Smooth muscle cell (in vitro differentiated cells): ENCODE results near the gene GARS1. TPM values are rescaled to one million over a fixed set of nuclear protein-coding genes. Genes with fewer than 3 reads are reported as not detected.

Experiments used
- DNase-seq: peaks from one replicate; lab custom pipeline; 2025; ENCODE audit not compliant: unreplicated experiment; lab: John Stamatoyannopoulos, UW
- H2AFZ ChIP-seq: fragments of 200-600 bp; sonication (generic); 2 replicates; pipeline ENCODE4 v1.6.0; 2016; ENCODE audit warnings: antibody characterized with exemption, low read depth, mild to moderate bottlenecking
- H3F3A ChIP-seq: fragments of 200-600 bp; sonication (generic); 2 replicates; pipeline ENCODE4 v1.6.0; 2017; ENCODE audit warnings: antibody characterized with exemption, low read depth
- H3K27ac ChIP-seq: fragments of 200-600 bp; sonication (generic); 2 replicates; pipeline ENCODE4 v1.5.1; 2016; ENCODE audit warnings: low read depth, mild to moderate bottlenecking
- H3K27me3 ChIP-seq: fragments of 200-600 bp; sonication (generic); 2 replicates; pipeline ENCODE4 v1.6.1; 2016; ENCODE audit warnings: low read depth, mild to moderate bottlenecking
- H3K36me3 ChIP-seq: fragments of 200-600 bp; sonication (generic); 2 replicates; pipeline ENCODE4 v1.5.1; 2016; ENCODE audit warnings: low read depth
- H3K4me1 ChIP-seq: fragments of 200-600 bp; sonication (generic); 2 replicates; pipeline ENCODE4 v1.5.1; 2016; ENCODE audit warnings: low read depth
- H3K4me2 ChIP-seq: fragments of 200-600 bp; sonication (generic); 2 replicates; pipeline ENCODE4 v1.6.0; 2016; ENCODE audit warnings: mild to moderate bottlenecking
- H3K4me3 ChIP-seq: fragments of 200-600 bp; sonication (generic); 2 replicates; pipeline ENCODE4 v1.5.1; 2016; ENCODE audit warnings: mild to moderate bottlenecking
- H3K79me2 ChIP-seq: fragments of 200-600 bp; sonication (generic); 2 replicates; pipeline ENCODE4 v1.6.0; 2016; ENCODE audit warnings: low read depth, mild to moderate bottlenecking
- H3K9ac ChIP-seq: fragments of 200-600 bp; sonication (generic); 2 replicates; pipeline ENCODE4 v1.6.0; 2016; ENCODE audit warnings: low read depth
- H3K9me3 ChIP-seq: fragments of 200-600 bp; sonication (generic); replicated peaks from 2 replicates; pipeline ENCODE4 v1.5.1; 2016; ENCODE audit warnings: low read depth
- H4K20me1 ChIP-seq: fragments of 200-600 bp; sonication (generic); 2 replicates; pipeline ENCODE4 v1.6.0; 2016; ENCODE audit warnings: low read depth
- CTCF ChIP-seq: fragments of 200-600 bp; sonication (generic); IDR thresholded peaks from 2 replicates; pipeline ENCODE4 v1.5.1; 2017; ENCODE audit warnings: borderline replicate concordance, mild to moderate bottlenecking, antibody characterized with exemption; ENCODE audit not compliant: insufficient read depth, poor library complexity, severe bottlenecking
- WGBS: methylation state at CpG from one replicate; pipeline ENCODE4 v1.1.7; 2016; ENCODE audit warnings: low lambda C conversion rate; 5-methylcytosine and 5-hydroxymethylcytosine counted together
- polyA plus RNA-seq: library from polyadenylated mRNA; unstranded; fragments of >200 nt; fragmentation: Nextera tagmentation; extraction: Ambion mirVana; gene quantifications from 2 replicates; pipeline ENCODE4 v1.2.1, GENCODE V29; 2016
- total RNA-seq: library from RNA; depleted of rRNA; stranded (reverse); fragments of >200 nt; gene quantifications from 2 replicates; pipeline ENCODE4 v1.2.3, GENCODE V29; 2014

GARS1 gene
- total and polyA plus RNA-seq, 2 experiments from 2014 or later: 233 to 299 TPM

DNA sequence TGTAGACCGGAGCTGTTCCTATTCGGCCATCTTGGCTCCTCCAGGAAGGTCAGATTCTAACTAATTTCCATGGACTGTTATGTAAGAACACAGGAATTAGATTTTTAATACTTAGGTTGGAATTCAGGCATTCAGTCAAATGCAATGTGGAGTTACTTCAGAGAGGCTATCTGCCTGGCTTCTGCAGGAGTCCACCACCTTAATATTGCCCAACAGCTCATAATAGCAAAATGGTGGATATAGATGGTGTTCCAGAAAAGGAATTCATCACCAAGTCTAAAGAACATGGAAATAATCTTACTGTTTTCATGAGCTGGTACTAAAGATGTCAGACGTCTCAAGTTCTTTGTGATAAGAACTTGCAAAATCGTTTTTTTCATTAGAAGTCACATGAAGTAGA, 48.1 kb downstream of the GARS1 start:
- no peaks in the 10 kb centered on the region for H3K79me2 ChIP-seq
- no peaks in the 10 kb centered on the region for H3K27me3 ChIP-seq
- peak overlapping the region; percentile 32 for H3K4me3 ChIP-seq
- H3K9me3 ChIP-seq: no peaks in the 10 kb centered on the region
- H3F3A ChIP-seq: no peaks in the 10 kb centered on the region
- H3K36me3 ChIP-seq: no peaks in the 10 kb centered on the region
- H4K20me1 ChIP-seq: peaks cover 19% of the 10 kb centered on the region
- peak overlapping the region; percentile 33 for H3K4me2 ChIP-seq
- no peak overlapping the region for H3K27ac ChIP-seq
- H3K9ac ChIP-seq: no peak overlapping the region
- no peak overlapping the region for H2AFZ ChIP-seq
- H3K4me1 ChIP-seq: peaks cover 8% of the 10 kb centered on the region
- 64% methylated on average over 4 of the region's 4 CpGs for WGBS
- DNase-seq: no peak
- TF ChIP-seq CTCF: no peak

DNA sequence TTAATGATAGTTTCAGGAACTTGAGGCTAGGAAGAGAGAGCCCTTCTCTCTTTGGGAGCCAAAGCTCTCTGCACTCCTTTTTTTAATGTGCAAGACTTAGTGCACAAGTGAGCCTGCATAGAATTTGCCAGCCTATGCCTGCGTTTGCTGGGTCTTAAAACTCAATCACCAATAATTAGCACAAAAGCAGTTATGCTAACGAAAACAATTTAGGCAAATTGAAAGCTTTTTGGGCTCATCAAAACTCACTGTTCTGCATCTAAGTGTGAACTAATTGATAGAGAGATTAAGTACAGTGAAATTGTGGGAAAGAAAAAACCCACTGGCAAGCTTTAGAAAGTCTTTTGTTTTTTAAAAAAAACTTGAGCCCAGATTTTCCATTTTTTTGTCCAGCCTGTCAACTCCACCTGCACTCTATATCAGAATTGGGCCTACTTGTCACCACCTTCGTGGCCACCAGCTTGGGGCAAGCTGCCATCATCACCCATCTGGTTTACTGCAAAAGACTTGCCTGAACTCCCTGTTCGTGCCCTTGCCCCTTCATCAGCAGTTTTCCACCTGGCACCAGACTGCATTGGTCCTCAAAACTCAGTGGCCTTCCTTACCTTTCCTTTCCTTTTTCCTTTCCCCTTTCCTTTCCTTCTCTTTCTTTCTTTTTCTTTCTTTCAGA, 49.7 kb downstream of the GARS1 start:
- Histone ChIP-seq H3K9me3 (no peaks in the 10 kb centered on the region), H3K27me3 (no peaks in the 10 kb centered on the region), H3K4me2 (no peak overlapping the region), H3K36me3 (no peaks in the 10 kb centered on the region), H3K27ac (no peak overlapping the region), H3F3A (no peaks in the 10 kb centered on the region), H3K9ac (no peak overlapping the region), H4K20me1 (peaks cover 19% of the 10 kb centered on the region), H2AFZ (no peak overlapping the region), H3K79me2 (no peaks in the 10 kb centered on the region), H3K4me3 (no peak overlapping the region), H3K4me1 (peaks cover 8% of the 10 kb centered on the region)
- 92% methylated on average over 4 of the region's 4 CpGs for WGBS
- TF ChIP-seq CTCF: no peak
- DNase-seq: no peak

GRCh38 chr7:30645661-30646060, 51.0 kb downstream of the GARS1 start:
- H4K20me1 ChIP-seq: peaks cover 19% of the 10 kb centered on the region
- H3K27ac ChIP-seq: no peak overlapping the region
- H3K9ac ChIP-seq: no peak overlapping the region
- H3K9me3 ChIP-seq: no peaks in the 10 kb centered on the region
- no peak for DNase-seq
- H3K4me2 ChIP-seq: no peak overlapping the region
- no peak overlapping the region for H3K4me3 ChIP-seq
- no peak for TF ChIP-seq CTCF
- WGBS: 93% methylated on average over 3 of the region's 3 CpGs
- no peaks in the 10 kb centered on the region for H3F3A ChIP-seq
- no peak overlapping the region for H2AFZ ChIP-seq
- H3K27me3 ChIP-seq: no peaks in the 10 kb centered on the region
- H3K4me1 ChIP-seq: peaks cover 8% of the 10 kb centered on the region
- H3K79me2 ChIP-seq: no peaks in the 10 kb centered on the region
- H3K36me3 ChIP-seq: no peaks in the 10 kb centered on the region

DNA sequence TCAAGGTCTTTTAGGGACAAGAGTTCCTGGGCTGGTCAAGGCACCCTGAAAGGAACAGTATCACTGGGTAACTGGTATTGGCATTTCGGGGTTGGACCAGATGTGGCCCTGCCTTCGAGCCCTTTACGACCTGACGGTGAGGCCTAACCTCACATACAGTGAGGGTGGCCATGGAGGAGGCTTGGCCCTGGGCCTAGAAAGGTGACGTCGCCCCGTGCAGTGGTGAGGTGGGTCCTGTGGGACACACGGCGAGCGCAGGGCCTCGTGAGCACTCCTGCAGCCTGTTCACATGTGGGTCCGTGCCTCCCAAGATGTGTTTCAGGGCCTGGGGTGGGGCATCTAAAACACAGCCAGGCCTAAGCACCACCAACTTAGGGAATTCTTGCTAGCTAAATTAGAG, 51.5 kb downstream of the GARS1 start:
- Histone ChIP-seq H2AFZ (no peak overlapping the region), H3K9me3 (no peaks in the 10 kb centered on the region), H3K27ac (no peak overlapping the region), H3K79me2 (no peaks in the 10 kb centered on the region), H3K4me3 (no peak overlapping the region), H3K9ac (no peak overlapping the region), H3K4me2 (no peak overlapping the region), H3K4me1 (peaks cover 8% of the 10 kb centered on the region), H3K27me3 (no peaks in the 10 kb centered on the region), H4K20me1 (peaks cover 19% of the 10 kb centered on the region), H3F3A (no peaks in the 10 kb centered on the region), H3K36me3 (no peaks in the 10 kb centered on the region)
- WGBS: 94% methylated on average over 12 of the region's 12 CpGs
- no peak for DNase-seq
- TF ChIP-seq CTCF: no peak
